ENCODE measurements around the gene COCH.

GRCh38 chr14:30885840-30886740 lies 11.7 kb downstream of the COCH start:
- TF ChIP-seq CTCF (conservative IDR thresholded peaks at IDR 0.05; ENCODE audit: low read depth in 2 of 2): no peak
- no peak for TF ChIP-seq EZH2phosphoT487 (IDR thresholded peaks at IDR 0.05; ENCODE audit: unreplicated experiment)
- no peak for TF ChIP-seq CREB1 (CRISPR knock-in tag; IDR thresholded peaks at IDR 0.05; ENCODE audit: low read depth)
- TF ChIP-seq ZNF331 (CRISPR knock-in tag; IDR thresholded peaks at IDR 0.05; ENCODE audit: low read depth): no peak
- no peak for TF ChIP-seq POLR2AphosphoS5 (IDR thresholded peaks at IDR 0.05; ENCODE audit: low read depth)
- no peak for TF ChIP-seq ETS1 (IDR thresholded peaks at IDR 0.05)
- TF ChIP-seq EZH2 (IDR thresholded peaks at IDR 0.05; ENCODE audit: low read depth, unreplicated experiment): no peak
- TF ChIP-seq REST (IDR thresholded peaks at IDR 0.05; ENCODE audit: unreplicated experiment): no peak
- TF ChIP-seq NANOG (IDR thresholded peaks at IDR 0.05; ENCODE audit: borderline replicate concordance): no peak
- TF ChIP-seq JUNB (IDR thresholded peaks at IDR 0.05; ENCODE audit: unreplicated experiment): no peak
- TF ChIP-seq ZNF114 (CRISPR knock-in tag; IDR thresholded peaks at IDR 0.05): no peak

Measured in GM23338 (cell line).